ENCODE results near the gene ST7. TPM values are rescaled to one million over a fixed set of nuclear protein-coding genes. Genes with fewer than 3 reads are reported as not detected.

The ST7 gene
- total and polyA plus RNA-seq, 2 donors (not counting 3 experiments of a cell fraction or from before 2014, with no cell fraction given): 18.6 to 24.9 TPM

DNA sequence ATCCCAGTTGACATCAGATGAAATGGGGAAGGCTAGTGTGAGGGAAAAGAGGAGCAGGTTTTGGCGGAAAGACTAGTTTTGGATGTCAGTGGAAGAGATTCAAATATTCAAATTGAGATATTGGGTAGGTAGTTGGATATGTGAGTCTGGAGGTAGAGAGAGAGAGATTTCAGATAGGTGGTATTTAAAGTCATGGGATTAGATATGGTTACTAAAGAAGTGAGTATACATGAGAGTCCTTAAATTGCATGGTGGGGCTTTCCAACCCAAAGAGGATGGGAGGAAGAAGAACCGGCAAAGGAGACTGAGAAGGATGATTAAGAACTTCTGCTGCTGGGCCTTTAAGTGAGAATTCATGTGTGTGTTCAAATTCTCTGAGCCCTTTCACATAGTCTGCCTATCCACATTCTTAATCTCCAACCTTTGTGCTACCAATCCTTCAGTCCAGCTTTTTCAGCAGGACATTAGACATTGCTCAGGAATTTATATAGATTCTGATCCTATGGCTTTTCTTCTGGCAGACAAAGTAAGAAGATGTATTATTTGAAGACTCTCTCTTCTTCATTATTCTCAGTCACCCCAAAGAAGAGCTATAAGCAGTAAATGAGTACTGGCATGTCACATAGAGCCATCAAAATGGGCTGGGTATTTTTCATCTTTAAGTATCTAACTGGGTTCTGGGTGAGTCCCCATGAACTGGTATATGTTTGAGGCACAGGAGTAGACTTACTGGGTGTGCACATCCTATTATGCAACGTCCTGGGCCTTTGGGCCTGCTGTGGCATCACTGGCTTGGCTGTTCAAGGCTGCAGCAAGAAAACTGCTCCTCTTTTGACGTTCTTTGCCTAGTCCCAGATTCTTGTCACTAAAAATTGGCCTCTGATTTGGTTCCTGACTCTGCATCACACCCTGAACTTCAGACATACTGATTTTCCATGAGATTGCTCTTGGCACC is 33.6 kb downstream of the ST7 start:
- Histone ChIP-seq H3K4me1 (ENCODE audit: control insufficient read depth, extremely low read depth, insufficient read depth, low read length) (no peaks in the 10 kb centered on the region), H3K9ac (replicated peaks; ENCODE audit: extremely low read depth, insufficient read depth, low read length) (no peak overlapping the region), H3K9me3 (replicated peaks; ENCODE audit: control insufficient read depth, insufficient read depth, low read length) (no peaks in the 10 kb centered on the region), H3K79me2 (ENCODE audit: control insufficient read depth, insufficient read depth, low read length) (peaks cover 20% of the 10 kb centered on the region), H3K9me1 (replicated peaks; ENCODE audit: control insufficient read depth, extremely low read depth, insufficient read depth, low read length) (no peaks in the 10 kb centered on the region), H2AFZ (ENCODE audit: low read depth, low read length) (no peak overlapping the region), H4K20me1 (replicated peaks; ENCODE audit: control insufficient read depth, extremely low read depth, insufficient read depth, low read length) (peaks cover 4% of the 10 kb centered on the region), H3K27ac (ENCODE audit: insufficient read depth, low read depth, low read length) (no peak overlapping the region), H3K27me3 (ENCODE audit: control insufficient read depth in 2 of 2, insufficient read depth in 2 of 2, low read length in 2 of 2) (no peaks in the 10 kb centered on the region), H3K4me2 (ENCODE audit: insufficient read depth, low read length) (no peak overlapping the region), H3K36me3 (ENCODE audit: control insufficient read depth in 2 of 2, extremely low read depth in 1 of 2, insufficient read depth in 2 of 2, low read length in 2 of 2) (no peaks in the 10 kb centered on the region), H3K4me3 (replicated peaks in 1 of 3; ENCODE audit: insufficient read depth in 1 of 3, low read depth in 1 of 3, low read length in 3 of 3) (no peak overlapping the region)
- ChIA-PET CTCF (interaction anchor here (1.2 to 12.5 kb wide), 9 partner anchors 9 to 398 kb away, joined by 3 to 700 read pairs (median 14); no protein-coding TSS in a partner anchor), POLR2A (no interaction called here)
- dilution Hi-C loops (cut with MboI; ENCODE audit: extremely low pct_ligation_motif_present, low sequenced_read_pairs): no loop called here
- FAIRE-seq (no peak), DNase-seq (ENCODE audit: low read depth, low spot score) (no peak)
- no peak for TF ChIP-seq CTCF (IDR thresholded peaks at IDR 0.05; ENCODE audit: extremely low read depth in 1 of 2, insufficient read depth in 1 of 2, low read depth in 1 of 2, low read length in 2 of 2)
- TF ChIP-seq MAX (IDR thresholded peaks at IDR 0.05; ENCODE audit: insufficient read depth, insufficient read length): no peak
- TF ChIP-seq EZH2 (IDR thresholded peaks at IDR 0.05; ENCODE audit: borderline replicate concordance, low read depth, low read length, severe bottlenecking): no peak
- no peak for TF ChIP-seq MYC (IDR thresholded peaks at IDR 0.05; ENCODE audit: low read depth, low read length)
- TF ChIP-seq FOS (IDR thresholded peaks at IDR 0.05; ENCODE audit: borderline replicate concordance, insufficient read depth, low read length): no peak
- no peak for TF ChIP-seq JUN (IDR thresholded peaks at IDR 0.05; ENCODE audit: borderline replicate concordance, insufficient read depth, insufficient read length, low read depth)
- TF ChIP-seq GATA2 (IDR thresholded peaks at IDR 0.05; ENCODE audit: insufficient read depth, insufficient read length, low read depth, low read length): no peak
- TF ChIP-seq POLR2AphosphoS5 (IDR thresholded peaks at IDR 0.05; ENCODE audit: insufficient read depth, low read depth, low read length): no peak
- no peak for TF ChIP-seq POLR2A (IDR thresholded peaks at IDR 0.05; ENCODE audit: low read depth, low read length)
- BruUV-seq (replicated peaks): no TSS peak
- intact Hi-C loops (cut with micrococcal nuclease): loop anchor here (10.0 kb wide), 1 partner anchor 812 kb away; no protein-coding TSS in a partner anchor

All from endothelial cell of umbilical vein (primary cell).